HG03175 (cell line): Measurements from ENCODE around the gene RABL6.
"Not testable (repeated sequence)": the region's sequence is repeated elsewhere in the genome, so short reads cannot be mapped to it uniquely, and the experiment has no call there.

Experiments used
- ATAC-seq: cut with Tn5 transposase; IDR thresholded peaks from one replicate; pipeline ENCODE4 v1.9.1; 2021; ENCODE audit warnings: mild to moderate bottlenecking, moderate library complexity; ENCODE audit not compliant: unreplicated experiment

RABL6 gene

DNA sequence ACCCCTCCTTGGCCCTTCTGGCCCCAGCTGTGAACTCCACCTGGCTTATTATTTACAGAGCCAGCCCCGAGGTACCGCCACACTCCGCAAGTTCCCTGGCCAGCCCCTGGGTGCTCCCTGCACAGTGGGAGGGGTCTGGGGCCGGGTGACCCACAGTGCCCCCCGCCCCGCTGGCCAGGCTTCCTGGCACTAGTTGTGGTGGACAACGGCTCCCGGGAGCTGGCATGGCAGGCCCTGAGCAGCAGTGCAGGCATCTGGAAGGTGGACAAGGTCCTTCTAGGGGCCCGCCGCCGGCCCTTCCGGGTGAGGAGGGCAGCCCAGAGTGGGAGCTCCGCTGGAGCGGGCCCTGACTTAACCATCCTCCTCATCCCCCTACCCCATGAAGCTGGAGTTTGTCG is 48.3 kb downstream of the RABL6 start:
- no peak for ATAC-seq

DNA sequence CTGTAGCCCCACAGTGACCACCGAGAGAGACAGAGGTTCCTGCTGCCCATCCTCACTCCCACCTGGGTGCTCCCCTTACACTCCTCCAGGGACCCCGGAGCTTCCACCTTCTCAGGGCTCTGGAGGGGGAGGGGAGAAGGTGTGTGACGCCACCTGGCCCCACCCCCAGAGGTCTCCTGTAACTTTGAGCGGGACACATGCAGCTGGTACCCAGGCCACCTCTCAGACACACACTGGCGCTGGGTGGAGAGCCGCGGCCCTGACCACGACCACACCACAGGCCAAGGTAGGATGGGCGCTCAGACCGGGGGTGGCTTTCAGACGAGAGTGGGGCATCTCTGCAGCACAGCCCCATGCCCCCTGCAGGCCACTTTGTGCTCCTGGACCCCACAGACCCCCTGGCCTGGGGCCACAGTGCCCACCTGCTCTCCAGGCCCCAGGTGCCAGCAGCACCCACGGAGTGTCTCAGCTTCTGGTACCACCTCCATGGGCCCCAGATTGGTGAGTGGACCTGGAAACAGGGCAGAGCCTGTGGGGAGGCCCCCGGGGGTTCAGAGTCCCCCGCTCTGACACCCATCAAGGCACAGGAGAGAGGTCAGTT is 48.9 kb downstream of the RABL6 start:
- no peak for ATAC-seq

DNA sequence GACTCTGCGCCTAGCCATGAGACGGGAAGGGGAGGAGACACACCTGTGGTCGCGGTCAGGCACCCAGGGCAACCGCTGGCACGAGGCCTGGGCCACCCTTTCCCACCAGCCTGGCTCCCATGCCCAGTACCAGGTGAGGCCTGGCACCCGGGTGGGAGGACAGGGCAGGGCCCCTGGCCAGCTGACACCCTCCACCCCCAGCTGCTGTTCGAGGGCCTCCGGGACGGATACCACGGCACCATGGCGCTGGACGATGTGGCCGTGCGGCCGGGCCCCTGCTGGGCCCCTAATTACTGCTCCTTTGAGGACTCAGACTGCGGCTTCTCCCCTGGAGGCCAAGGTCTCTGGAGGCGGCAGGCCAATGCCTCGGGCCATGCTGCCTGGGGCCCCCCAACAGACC is 49.4 kb downstream of the RABL6 start:
- no peak for ATAC-seq

DNA sequence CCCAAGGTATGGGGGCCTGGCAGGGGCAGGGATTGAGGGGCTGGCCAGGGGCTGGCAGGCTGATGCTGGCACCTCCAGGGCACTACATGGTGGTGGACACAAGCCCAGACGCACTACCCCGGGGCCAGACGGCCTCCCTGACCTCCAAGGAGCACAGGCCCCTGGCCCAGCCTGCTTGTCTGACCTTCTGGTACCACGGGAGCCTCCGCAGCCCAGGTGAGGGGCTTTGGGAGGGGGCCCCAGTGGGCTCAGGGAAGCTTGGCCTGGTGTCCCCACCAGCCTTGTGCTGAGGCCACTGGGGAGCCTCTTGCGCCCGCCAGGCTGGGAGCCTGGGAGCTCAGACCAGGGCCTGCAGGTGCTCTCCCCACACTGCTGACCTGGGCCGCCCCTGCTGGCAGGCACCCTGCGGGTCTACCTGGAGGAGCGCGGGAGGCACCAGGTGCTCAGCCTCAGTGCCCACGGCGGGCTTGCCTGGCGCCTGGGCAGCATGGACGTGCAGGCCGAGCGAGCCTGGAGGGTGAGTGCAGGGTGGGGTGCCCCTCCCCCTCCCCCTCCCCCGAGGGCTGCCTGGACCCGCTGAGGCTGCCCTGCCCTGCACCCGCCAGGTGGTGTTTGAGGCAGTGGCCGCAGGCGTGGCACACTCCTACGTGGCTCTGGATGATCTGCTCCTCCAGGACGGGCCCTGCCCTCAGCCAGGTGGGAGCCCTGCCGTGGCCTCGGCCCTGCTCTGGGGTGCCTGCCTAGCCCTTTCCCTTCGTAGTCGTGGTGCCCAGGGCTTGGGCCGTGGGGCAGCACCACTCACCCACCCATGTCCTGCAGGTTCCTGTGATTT is 50.0 kb downstream of the RABL6 start:
- no peak for ATAC-seq

DNA sequence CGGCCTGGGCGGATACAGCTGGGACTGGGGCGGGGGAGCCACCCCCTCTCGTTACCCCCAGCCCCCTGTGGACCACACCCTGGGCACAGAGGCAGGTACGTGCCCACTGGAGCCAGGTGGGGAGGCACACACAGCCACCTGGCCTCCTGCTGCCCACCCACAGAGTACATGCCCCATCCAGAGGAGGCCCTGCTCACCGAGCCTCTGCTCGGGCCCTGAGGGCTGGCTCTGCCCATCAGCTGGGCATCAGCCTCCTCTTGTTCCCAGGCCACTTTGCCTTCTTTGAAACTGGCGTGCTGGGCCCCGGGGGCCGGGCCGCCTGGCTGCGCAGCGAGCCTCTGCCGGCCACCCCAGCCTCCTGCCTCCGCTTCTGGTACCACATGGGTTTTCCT is 50.7 kb downstream of the RABL6 start:
- ATAC-seq = no peak

DNA sequence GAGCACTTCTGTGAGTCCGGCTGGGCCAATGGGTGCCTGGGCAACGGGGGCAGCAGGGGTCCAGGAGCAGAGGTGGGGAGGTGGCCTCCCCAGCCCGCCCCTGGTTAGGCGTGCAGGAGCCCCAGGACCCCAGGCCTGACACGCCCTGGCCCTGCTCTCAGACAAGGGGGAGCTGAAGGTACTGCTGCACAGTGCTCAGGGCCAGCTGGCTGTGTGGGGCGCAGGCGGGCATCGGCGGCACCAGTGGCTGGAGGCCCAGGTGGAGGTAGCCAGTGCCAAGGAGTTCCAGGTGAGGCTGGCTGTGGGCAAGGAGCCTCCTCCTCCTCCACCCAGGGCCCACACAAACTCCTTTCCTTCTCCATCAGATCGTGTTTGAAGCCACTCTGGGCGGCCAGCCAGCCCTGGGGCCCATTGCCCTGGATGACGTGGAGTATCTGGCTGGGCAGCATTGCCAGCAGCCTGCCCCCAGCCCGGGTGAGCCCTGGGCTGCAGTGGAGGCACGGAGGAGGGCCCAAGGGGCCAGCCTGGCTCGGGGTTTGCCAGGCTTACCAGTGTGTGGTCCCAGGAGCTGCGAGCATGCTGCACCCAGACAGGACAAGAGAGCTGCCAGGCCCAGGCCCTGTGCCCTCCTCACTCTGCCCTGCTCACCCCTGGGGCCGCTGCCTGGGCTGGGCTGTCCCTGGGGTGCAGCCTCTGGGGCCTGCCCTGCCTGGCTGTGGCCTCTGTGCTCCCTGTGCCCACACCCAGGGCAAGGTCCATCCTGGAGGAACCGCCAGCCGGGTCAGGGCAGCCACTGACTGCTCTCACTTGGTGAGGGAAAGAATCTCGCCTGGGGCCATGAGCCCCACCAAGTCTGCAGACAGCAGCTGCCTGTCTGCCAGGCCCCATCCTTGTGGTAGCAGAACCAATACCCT is 51.4 kb downstream of the RABL6 start:
- no peak for ATAC-seq

DNA sequence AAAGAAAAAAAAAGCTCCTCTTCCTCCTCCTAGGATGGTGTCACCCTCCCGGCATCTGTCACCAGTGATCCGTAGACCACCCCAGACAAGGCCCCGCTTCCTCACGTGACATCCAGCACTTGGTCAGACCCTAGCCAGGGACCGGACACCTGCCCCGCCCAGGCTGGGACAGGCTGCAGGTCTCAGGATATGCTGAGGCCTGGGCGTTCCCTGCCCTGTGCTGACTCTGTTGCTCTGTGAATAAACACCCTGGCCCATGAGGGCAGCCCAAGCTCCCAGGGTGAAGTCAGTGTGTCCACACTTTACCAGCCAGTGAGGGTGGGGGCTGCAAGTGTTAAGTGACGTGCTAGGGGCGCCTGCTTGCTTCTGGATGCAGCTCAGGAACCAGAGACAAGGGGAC is 52.8 kb downstream of the RABL6 start:
- no peak for ATAC-seq

DNA sequence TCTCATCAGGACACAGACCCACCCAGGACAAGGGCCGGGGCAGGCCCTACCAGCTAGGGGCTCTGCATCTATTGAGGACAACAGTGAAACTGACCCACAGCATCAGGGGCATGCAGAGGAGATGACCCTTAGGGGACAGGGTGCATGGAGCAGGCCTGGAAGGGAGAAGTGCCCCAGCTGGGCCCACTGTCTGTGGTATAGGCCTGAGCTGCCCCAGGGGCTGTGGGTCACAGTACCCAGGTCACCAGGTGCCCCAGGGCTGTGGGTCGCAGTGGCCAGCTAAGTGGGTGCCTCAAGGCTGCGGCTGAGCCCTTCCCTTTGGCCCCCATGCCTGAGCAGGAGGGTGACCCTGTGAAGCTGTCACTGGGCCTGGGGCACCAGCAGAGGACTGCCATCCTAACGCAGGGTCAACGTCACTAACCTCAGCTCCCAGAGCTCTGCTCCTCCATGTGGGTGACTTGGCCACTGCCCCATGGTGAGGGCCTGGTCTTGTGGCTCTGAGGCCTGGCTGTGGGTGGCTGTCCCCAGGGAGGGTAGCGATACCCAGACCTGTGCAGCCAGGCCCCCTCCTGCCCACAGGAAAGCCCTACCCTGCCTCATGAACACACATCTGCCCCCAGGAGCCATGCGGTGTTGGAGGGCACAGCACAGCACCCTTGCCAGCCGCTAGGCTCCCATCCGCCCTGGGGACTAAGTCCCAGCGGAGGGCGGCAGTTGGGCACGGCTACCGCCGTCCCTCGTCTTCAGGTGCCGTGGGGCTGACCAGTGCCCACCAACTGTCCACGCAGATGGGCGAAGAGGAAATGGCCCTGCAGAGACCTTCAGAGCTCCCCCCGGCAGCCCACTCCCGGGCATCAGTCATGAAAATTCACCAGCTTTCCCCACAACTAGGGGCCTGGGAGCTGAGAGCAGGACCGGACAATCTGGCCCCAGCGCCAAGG is 53.5 kb downstream of the RABL6 start:
- no peak for ATAC-seq

DNA sequence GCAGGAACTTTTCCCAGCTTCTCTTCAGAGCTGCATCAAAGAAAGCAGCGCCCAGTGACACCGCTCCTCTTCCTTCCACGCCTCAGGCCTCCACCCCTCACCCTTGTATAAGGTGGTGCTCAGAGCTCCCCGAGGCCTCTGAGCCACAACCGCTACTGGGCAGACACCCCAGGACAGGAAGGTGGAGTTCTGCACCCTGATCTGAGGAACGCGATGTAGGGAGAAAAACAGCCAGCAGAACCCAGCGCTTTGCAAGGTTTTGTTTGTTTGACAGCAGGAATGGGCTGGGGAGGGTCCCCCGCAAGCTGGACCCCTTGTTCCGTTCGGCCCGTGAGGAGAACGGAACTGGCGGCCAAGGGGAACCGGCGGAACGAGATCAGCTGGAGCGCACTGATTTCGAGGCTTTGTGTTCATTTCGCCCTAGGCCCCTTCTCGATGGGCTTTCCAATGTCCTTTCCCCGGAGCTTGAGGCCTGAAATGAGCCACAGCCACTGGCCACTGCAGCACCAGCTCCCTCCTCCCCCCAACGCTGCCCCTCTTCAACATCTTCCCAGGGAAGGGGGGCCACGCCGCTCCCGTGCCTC is 54.2 kb downstream of the RABL6 start:
- ATAC-seq = no peak

DNA sequence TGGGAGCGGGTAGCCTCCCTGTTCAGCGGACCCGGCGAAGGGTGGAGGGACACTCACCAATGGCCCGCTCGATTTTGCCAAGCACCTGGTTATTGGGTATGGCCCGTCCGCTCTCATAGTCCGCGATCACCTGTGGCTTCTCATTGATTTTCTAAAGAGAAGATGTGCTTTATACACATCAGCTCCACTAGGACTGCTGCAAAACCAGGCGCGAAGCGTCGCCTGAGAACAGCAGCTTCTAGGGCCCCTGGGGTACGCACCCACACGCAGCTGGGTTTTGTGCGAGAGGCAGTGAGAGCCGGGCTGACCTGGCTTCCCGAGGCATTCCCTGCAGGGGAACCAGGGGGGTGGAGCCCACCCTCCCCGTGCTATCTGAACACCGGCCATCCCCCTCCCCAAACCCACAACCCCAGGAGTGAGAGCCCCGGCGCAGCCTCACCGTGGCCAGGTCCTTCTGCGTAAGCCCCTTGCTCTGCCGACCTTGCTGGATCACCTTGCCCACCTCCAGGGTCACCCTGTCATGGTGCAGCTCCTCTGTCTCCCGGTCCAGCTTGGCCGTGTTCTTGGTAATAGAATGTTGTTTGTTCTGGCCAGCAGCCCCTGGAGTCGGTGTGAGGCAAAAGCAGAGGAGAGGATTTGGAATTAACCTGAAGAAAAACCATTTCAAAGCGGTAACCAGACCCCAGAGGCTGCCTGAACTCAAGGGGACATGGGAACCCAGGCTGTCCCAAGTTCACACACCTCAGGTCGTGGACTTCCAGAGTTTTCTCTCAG is 55.3 kb downstream of the RABL6 start:
- ATAC-seq = no peak

DNA sequence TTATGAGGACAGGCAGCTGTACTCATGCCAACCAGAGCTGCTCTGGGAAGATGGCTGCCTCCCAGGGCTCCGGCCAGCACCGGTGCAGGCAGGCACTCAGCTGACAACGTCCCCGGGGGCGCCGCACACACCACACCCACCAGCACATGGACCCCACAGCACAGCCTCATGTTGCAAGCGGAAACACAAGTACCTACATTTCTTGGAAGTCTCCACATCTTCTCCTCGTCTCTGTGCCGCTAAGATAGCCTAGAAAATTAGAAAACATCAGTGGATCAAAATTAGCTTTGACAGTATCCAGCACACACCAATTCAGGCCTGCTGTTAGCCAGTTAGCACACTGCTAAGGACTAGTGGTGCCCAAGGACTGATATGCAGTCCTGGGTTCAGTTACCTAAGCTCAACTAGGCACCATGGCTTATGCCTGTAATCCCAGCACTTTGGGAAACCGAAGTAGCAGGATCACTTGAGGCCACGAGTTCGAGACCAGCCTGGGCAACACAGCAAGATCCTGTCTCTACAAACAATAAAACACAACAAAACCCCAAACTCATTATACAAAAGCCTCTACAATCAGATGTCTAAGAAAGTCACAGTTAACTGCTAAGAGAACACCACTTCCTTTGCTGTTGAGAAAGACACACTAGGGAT is 56.0 kb downstream of the RABL6 start:
- ATAC-seq = no peak

DNA sequence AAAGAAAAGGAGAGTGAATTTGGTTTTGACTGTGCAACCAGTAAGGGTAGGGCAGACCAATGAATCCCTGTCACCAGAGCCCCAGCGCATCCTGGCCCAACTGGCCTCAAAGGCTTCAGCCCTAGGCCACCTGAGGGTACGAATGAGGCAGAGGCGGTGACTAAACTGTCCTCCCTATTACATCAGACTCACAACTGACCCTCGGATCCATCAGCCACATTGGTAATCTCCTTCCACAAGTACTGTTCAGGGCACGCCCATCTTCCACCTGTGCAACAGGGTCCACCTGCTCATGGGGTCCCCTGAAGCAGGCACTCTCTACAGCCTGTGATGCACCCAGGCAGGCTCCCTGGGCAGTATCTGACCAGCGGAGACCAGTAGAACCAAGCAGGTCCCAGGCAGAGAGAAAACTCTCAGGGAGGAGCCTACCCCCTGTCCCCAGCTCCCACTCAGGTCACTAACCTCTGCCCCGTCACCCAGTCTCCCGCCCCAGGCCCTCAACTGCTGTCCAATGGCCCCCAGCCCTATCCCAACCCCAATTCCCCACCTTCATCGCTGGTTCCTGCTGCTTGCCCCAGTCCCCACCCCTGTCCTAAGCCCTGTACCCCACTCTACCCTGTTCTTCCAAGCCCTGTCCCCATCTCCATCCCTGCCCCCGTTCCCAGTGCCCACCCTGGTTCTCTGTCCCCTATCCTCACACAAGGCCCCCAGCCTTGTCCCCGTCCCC is 57.5 kb downstream of the RABL6 start:
- ATAC-seq = no peak

DNA sequence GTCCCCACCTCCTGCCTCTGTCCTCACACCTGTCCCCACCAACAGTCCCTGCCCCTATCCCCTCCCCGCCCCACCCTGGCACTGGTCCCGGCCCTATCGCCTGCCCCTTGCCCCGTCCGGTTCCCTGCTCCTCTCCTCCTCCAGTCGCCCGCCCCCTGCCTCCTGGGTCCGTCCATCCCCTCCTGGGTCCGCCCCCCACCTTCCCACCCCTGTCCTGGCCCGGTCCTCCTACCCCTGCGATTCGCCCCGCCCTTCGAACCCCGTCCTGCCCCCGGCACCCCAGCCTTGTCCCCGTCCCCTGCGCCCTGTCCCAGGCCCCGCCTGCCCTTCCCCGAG is 58.0 kb downstream of the RABL6 start:
- no peak for ATAC-seq

DNA sequence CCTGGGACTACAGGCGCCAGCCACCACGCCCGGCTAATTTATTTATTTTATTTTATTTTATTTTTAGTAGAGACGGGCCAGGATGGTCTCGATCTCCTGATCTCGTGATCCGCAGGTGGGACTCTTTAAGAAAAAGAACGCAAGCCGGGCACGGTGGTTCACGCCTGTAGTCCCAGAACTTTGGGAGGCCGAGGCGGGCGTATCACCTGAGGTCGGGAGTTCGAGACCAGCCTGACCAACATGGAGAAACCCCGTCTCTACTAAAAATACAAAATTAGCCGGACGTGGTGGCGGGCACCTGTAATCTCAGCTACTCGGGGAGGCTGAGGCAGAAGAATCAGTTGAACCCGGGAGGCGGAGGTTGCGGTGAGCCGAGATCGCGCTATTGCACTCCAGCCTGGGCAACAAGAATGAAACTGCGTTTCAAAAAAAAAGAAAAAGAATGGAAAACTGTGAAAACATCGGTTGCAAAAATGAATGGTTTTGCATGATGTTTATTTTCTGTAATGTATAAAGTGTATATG is 59.2 kb downstream of the RABL6 start:
- ATAC-seq = not testable (repeated sequence)

DNA sequence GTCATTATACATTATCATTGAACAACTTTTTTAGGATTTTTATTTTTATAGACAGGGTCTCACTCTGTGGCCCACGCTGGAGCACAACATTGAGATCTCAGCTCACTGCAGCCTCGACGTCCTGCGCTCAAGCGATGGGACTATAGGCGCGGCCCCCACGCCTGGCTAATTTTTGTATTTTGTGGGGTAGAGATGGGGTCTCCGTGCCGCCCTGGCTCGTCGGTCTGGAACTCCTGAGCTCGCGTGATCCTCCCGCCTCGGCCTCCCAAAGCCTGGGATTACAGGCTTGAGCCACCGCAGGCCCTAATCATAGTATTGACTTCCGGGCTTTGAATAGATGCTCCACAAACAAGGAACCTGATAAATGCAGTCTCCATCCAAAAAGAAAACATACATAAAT is 59.7 kb downstream of the RABL6 start:
- ATAC-seq = no peak

DNA sequence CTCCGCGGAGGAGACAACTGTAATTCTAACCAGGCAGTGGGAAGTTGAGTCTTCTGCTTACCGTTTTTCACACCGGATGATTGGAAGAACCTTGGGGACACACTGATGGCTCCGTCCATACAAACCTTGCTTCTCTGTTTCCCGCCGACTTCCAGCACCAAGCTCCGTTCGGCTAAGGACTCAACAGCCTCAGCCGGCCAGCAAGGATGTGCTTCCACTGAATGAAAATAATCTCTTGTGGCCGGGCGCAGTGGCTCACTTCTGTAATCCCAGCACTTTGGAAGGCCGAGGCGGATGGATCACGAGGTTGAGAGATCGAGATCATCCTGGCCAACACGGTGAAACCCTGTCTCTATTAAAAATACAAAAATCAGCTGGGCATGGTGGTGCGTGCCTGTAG is 60.2 kb downstream of the RABL6 start:
- no peak for ATAC-seq

DNA sequence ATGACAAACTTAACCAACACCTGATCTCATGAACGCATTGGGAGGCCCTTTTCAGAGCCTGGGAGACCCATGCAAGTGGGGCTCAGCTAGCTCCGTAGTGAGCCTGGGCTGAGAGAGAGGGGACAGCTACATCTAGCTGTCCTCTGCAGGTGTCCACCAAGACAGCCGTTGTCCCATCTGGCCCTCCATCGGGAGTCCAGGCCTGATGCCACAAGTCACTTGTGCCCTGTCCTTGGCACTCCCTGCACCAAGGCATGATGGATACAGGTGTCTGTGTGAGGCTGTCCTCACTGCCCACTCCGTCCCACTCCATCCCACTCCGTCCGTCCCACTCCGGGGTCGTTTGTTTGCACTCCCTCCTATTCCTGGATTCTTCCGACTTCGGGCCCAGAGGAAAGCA is 60.9 kb downstream of the RABL6 start:
- ATAC-seq = no peak

DNA sequence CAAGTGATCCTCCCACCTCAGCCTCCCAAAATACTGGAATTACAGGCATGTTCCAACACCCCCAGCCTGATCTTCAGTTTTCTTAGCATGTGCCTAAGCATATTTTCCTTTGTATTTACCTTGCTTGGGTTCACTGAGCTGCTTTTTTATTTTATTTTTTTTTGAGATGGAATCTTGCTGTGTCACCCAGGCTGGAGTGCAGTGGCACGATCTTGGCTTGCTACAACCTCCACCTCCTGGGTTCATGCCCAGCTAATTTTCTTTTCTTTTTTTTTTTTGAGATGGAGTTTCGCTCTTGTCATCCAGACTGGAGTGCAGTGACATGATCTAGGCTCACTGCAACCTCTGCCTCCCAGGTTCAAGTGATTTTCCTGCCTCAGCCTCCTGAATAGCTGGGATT is 61.9 kb downstream of the RABL6 start:
- not testable (repeated sequence) for ATAC-seq
